Measurements from ENCODE around the gene P2RY12. TPM values are rescaled to one million over a fixed set of nuclear protein-coding genes. Genes with fewer than 3 reads are reported as not detected.

P2RY12 gene
- total RNA-seq, 4 donors from 2014 or later = 0.34 to 2.1 (median 0.46) TPM; not detected in 1

- whole genome bisulfite sequencing, 2 donors = 89 to 93% methylated on average over 5 of the region's 5 CpGs
Observed at GRCh38 chr3:151412989-151413388, 28.4 kb upstream of the P2RY12 start.

DNA sequence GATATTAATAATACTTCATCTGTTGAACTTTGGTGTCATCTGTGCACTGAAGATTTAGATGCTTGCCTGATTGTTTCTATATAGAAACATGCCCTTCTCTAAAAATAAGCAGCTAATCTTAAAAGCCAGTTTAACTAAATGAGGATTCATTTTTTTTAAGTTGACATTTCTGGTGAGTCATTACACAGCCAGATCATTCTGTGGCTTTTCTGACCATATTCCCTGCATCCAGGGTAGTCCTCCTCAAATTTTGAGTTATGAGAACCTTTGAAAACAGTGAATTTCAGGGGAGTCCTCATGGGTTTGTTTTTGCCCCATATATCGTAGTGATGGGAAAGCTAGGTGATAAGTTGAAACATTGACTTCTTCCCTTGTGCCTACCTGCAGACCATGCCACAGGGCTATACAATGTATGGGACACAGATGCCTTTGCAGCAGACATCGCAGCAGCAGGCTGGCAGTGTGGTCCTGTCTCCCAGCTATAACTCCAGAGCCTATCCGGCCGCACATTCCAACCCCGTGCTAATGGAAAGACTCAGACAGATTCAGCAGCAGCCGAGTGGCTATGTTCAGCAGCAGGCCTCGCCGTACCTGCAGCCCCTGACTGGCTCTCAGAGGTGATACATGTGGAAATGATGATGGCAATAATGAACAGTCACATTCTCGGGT is 26.5 kb upstream of the P2RY12 start:
- intact Hi-C loops (cut with DNase I; ENCODE audit: low total_unique reads) = no loop called here
- 91 to 94% methylated on average over 9 of the region's 9 CpGs for WGBS, 2 donors
- no peak overlapping the region for H3K4me3 ChIP-seq (ENCODE audit: low read depth, poor library complexity, severe bottlenecking)
- TF ChIP-seq POLR2A (IDR thresholded peaks at IDR 0.05) = no peak
- TF ChIP-seq, protein P1, sequence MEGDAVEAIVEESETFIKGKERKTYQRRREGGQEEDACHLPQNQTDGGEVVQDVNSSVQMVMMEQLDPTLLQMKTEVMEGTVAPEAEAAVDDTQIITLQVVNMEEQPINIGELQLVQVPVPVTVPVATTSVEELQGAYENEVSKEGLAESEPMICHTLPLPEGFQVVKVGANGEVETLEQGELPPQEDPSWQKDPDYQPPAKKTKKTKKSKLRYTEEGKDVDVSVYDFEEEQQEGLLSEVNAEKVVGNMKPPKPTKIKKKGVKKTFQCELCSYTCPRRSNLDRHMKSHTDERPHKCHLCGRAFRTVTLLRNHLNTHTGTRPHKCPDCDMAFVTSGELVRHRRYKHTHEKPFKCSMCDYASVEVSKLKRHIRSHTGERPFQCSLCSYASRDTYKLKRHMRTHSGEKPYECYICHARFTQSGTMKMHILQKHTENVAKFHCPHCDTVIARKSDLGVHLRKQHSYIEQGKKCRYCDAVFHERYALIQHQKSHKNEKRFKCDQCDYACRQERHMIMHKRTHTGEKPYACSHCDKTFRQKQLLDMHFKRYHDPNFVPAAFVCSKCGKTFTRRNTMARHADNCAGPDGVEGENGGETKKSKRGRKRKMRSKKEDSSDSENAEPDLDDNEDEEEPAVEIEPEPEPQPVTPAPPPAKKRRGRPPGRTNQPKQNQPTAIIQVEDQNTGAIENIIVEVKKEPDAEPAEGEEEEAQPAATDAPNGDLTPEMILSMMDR (IDR thresholded peaks at IDR 0.05) = no peak
- no peak for DNase-seq (ENCODE audit: low spot score in 2 of 2)

More at GRCh38 chr3:151412989-151413388, 28.4 kb upstream of the P2RY12 start:
- H3K4me3 ChIP-seq (ENCODE audit: low read depth, poor library complexity, severe bottlenecking) = no peak overlapping the region
- DNase-seq (ENCODE audit: low spot score in 2 of 2) = no peak
- TF ChIP-seq, protein P1 (IDR thresholded peaks at IDR 0.05) = no peak
- TF ChIP-seq POLR2A (IDR thresholded peaks at IDR 0.05) = no peak
- intact Hi-C loops (cut with DNase I; ENCODE audit: low total_unique reads) = no loop called here

DNA sequence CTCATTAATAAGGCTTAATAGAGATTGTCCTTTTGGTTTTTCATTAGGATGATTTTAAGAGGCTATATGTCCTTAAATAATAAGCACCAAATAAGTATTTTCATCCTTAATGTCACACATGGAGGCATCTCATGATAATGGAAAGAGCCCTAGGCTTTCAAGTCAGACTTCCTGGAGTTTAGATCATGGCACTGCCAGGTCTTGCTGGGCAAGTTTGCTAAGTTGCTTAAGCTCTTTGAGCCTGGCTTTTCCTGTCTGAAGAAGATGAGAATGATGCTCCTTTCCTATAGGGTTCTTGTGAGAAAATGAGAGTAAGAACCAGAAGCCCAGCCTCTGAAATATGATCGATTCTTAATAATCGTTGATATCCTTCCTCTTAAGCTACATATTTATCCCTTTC is 23.4 kb upstream of the P2RY12 start:
- DNase-seq (ENCODE audit: low spot score in 2 of 2) = no peak
- WGBS, 2 donors = 94 to 99% methylated on average over 2 of the region's 2 CpGs
- intact Hi-C loops (cut with DNase I; ENCODE audit: low total_unique reads) = no loop called here

GRCh38 chr3:151404316-151404715 is 19.8 kb upstream of the P2RY12 start:
- no peak for TF ChIP-seq POLR2A (IDR thresholded peaks at IDR 0.05)
- TF ChIP-seq, protein P1 (IDR thresholded peaks at IDR 0.05) = no peak
- 51 to 62% methylated on average over 1 of the region's 1 CpG for WGBS, 2 donors

More for the DNA sequence above, 23.4 kb upstream of the P2RY12 start:
- TF ChIP-seq, protein P1 (IDR thresholded peaks at IDR 0.05) = no peak
- no peak for TF ChIP-seq POLR2A (IDR thresholded peaks at IDR 0.05)
- no peak overlapping the region for H3K4me3 ChIP-seq (ENCODE audit: low read depth, poor library complexity, severe bottlenecking)

GRCh38 chr3:151403246-151403645 is 18.7 kb upstream of the P2RY12 start:
- no peak overlapping the region for H3K4me3 ChIP-seq (ENCODE audit: low read depth, poor library complexity, severe bottlenecking)
- 70 to 78% methylated on average over 2 of the region's 2 CpGs for WGBS, 2 donors
- no peak for TF ChIP-seq POLR2A (IDR thresholded peaks at IDR 0.05)
- TF ChIP-seq, protein P1 (IDR thresholded peaks at IDR 0.05) = no peak
- intact Hi-C loops (cut with DNase I; ENCODE audit: low total_unique reads) = no loop called here
- DNase-seq (ENCODE audit: low spot score in 2 of 2) = no peak

More at GRCh38 chr3:151404316-151404715, 19.8 kb upstream of the P2RY12 start:
- H3K4me3 ChIP-seq (ENCODE audit: low read depth, poor library complexity, severe bottlenecking) = no peak overlapping the region
- intact Hi-C loops (cut with DNase I; ENCODE audit: low total_unique reads) = no loop called here
- DNase-seq (ENCODE audit: low spot score in 2 of 2) = no peak

- 84 to 92% methylated on average over 3 of the region's 3 CpGs for WGBS, 2 donors
- DNase-seq (ENCODE audit: low spot score in 2 of 2) = no peak
- TF ChIP-seq, protein P1 (IDR thresholded peaks at IDR 0.05) = no peak
- intact Hi-C loops (cut with DNase I; ENCODE audit: low total_unique reads) = no loop called here
- H3K4me3 ChIP-seq (ENCODE audit: low read depth, poor library complexity, severe bottlenecking) = no peak overlapping the region
Observed at GRCh38 chr3:151402349-151402748, 17.8 kb upstream of the P2RY12 start.
